Measurements from ENCODE around the gene ATP6V0A1.

DNA sequence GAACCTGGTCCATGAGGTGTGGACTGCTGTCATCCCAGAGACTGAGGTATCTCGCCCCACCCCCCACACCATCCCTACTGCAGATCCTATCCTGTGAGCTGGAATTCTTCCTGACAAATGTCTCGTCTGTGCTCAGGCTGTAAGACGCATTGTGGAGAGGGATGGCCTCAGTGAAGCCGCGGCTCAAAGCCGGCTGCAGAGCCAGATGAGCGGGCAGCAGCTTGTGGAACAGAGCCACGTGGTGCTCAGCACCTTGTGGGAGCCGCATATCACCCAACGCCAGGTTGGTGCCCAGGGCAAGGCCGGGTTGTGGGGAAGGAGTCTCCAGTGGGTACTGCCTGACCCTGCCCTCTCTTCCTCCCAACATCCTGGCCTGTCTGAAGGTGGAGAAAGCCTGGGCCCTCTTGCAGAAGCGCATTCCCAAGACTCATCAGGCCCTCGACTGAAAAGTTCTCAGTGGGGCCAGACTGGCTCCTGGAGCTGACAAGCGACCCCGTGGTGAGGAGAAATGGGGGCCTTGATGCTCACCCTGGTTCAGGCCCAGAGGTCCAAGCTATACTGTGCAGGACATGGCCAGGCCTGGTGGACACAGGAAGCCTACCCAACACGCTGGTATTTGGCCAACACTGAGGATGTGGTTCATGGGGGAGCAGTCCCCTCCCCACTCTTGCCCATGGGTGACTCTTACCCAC lies 107.0 kb downstream of the ATP6V0A1 start:
- TF ChIP-seq, protein P1, sequence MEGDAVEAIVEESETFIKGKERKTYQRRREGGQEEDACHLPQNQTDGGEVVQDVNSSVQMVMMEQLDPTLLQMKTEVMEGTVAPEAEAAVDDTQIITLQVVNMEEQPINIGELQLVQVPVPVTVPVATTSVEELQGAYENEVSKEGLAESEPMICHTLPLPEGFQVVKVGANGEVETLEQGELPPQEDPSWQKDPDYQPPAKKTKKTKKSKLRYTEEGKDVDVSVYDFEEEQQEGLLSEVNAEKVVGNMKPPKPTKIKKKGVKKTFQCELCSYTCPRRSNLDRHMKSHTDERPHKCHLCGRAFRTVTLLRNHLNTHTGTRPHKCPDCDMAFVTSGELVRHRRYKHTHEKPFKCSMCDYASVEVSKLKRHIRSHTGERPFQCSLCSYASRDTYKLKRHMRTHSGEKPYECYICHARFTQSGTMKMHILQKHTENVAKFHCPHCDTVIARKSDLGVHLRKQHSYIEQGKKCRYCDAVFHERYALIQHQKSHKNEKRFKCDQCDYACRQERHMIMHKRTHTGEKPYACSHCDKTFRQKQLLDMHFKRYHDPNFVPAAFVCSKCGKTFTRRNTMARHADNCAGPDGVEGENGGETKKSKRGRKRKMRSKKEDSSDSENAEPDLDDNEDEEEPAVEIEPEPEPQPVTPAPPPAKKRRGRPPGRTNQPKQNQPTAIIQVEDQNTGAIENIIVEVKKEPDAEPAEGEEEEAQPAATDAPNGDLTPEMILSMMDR (IDR thresholded peaks at IDR 0.05 in 8 of 11, conservative IDR thresholded peaks at IDR 0.05 in 3 of 11): no peak
- no peak for TF ChIP-seq POLR2A (IDR thresholded peaks at IDR 0.05)

Measured in spleen (tissue), 7 donors.